SKM-1 treated with dmso at 0.1 percent for 144 hours (cell line): ENCODE results near the gene TENM4.
A peak's percentile ranks its signal among the peaks of the same experiment; 100 is the strongest.
"Not testable (repeated sequence)": the region's sequence is repeated elsewhere in the genome, so short reads cannot be mapped to it uniquely, and the experiment has no call there.

Experiments
- DNase-seq: peaks from one replicate; lab custom pipeline; 2025; ENCODE audit not compliant: unreplicated experiment; lab: John Stamatoyannopoulos, UW

TENM4 gene

DNA sequence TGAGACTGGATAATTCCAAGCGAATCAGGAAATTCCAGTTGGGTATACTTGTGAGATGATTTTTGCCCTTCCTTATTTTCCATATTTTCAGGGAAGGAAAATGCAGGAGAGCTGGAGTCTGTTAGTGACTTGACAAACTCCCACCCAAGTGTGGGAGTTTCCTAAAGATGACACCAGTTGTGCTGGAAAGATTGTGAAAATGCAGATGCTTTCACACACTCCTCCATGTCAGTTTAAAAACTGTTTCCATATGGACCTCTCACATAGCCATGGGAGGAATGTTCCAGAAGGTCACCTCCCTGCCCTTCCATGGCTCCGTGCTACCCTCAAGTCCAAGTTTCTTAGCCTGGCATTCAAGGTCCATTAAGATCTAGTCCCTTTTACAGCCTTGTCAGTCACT lies 515.4 kb downstream of the TENM4 start:
- DNase-seq: no peak

DNA sequence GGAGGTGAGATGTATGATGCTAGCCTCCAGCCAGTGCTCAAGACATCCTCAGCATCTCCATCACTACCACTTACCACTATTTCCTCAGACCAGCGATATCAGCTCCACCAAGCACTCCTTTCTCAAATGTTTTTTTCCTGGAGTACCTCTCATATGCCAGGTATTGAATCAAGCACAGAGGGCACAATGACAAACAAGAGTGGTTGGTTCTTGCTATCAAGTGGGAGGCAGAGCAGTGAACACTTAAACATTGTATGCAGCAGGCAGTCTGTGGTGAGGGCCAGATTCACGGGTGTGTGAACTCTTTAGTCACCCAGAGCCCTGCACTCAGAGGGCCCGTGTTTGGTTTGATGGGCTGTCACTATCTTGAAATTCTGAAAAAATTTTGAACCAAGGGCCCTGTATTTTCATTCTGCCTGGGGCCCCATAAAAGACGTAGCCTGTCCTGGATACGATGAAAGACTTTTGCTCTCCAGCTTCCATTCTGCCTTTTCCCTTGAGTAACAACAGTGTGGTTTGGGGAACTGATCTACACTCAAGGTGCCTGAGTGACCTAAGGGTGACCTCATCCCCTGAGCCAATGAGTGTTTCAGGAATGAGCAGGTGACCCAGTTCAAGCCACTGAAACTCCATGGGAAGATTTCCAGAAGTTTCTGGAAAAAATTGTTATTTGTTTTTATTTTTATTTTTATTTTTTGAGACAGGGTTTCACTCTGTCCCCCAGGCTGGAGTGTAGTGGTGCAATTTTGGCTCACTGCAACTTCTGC lies 517.8 kb downstream of the TENM4 start:
- peak; percentile 50 for DNase-seq

DNA sequence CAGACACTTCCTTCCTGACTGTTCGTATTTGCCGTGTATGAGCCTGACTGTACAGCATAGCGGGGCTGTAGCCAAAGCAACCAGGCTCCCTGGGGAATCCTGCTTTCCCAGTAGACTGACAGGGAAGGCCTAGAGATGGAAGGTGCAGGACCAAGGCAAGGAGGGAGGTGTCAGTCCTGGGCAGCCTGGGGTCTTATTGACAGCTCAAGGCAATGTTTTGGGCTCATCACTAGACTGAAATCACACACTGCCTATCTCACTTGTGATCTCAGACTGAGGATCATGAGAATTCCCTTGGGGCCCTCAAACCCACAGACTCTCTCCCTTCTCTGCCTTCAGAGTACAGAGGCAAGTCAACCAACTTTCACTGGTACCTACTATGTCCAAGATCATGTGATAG lies 519.3 kb downstream of the TENM4 start:
- no peak for DNase-seq

DNA sequence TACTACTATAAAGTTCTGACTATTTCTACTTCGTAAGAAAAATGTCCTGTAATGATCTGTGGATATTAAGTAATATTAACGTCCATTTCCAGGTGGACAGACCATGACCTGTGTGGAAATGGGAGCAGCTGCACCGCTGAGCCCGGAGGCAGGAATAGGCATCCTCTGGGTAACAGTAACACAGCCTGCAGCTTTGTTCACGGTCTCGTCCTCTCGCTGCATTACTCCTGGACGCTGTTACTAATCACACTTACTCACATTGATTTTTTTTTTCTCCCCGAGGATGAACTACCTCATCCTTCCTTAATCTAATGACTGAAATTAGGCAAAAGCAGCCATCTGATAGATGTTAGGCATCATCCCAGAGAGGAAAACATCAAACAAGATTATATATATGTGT lies 520.5 kb downstream of the TENM4 start:
- no peak for DNase-seq

DNA sequence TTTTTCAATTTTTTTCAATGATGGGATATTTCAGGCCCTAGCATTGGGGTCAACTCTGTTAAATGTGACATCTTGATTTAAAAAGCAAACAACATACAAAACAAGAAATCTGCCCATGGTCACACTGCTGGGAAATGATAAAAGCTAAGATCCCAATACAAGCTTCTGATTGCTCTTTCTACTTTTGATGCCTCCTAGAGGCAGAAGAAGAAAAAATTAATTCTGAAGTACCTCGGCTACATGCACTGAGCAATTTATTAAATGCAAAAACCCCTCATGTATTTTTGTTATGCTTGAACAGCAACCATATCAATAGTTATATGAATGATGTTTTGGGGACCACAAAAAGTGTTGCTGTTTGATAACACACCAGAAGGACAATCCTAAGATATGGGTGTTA lies 524.1 kb downstream of the TENM4 start:
- DNase-seq: no peak

DNA sequence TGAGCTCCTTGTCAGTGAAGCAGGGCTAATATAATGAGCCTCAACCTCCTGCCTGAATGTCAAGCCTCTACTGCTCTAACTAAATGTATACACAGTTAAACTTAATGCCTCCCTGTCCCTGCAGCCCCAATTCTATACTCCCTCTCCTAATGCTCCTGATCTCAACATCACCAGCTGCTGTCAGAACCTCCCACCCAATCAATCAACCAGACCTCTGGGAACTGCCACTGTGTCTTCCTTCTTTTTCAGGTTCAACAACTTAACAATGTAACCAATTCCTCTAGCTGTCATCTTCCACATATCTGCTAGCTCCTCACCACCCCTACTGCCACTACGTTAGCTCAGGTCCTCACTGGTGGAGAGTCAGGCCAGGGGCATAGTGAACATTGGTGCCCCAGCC lies 526.3 kb downstream of the TENM4 start:
- DNase-seq: no peak

DNA sequence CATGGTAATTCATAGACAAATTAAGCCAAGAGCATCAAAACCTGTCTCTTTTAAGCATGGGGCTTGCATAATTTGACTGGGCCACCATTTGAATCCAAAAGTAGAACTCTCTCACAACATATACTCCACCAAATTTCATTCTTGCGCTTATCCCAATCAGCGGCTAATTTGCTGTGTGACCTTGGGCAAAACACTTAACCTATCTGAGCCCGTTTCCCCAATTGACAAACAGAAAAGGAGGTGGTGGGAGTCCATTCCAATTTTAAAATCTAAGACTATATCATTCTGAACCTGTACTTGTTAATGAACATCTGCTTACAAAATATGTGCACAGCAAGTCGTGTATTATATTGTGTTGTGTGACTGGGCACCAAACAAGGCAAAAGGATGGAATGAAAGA lies 528.1 kb downstream of the TENM4 start:
- DNase-seq: no peak

DNA sequence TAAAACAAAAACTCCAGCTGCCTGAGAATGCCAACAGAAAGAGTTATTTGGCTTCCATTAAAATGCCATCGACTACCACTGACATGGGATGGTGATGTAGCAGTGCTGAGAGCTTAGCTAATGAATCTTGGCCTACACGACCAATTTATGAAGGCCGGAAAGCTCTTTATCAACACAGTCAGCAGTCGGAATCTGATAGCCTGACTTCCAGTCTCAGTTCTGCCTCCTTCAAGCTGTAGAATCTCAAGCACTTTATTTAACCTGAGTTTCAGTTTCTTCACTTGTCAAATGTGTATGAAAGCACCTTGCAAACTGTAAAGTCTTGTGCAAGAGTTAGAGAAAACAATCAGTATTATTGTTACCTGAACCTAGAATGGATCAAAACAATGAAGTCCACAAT lies 530.5 kb downstream of the TENM4 start:
- DNase-seq: no peak

DNA sequence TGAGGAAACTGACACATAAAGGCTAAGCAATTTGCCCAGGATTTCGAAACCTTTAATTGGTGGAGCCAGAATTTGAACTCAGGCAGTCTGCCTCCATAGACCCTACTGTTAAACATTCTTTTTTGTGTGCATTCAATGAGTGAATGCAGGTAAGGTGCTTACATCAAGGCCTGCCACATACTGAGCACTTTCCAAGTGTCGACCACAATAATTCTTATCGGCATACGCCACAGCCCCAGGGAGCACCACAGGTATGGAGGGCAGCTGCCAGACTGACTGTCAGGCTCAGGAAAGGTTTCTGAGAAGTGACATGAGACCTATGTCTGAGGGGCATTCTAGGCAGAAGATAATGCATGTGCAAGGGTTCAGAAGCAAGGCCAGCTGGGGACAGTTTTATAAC lies 531.4 kb downstream of the TENM4 start:
- DNase-seq: no peak

DNA sequence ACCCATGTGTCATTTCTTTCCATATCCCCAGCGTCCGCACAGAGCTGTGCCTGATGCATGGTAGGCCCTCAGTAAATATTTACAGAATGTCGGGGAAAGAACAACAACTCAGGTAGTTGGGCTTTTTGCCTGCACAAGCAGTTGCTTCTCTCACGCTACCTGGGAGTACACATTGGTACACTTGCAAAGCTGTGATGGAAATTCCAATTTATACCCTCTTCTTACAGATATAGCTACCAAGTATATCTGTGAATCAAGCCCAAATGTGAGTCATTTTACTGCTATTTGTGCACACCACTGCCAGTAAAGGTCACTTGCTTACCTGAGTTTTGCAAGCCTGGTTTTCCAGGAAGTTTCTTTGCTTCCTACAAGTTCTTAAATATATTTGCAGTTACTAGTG lies 533.2 kb downstream of the TENM4 start:
- no peak for DNase-seq

DNA sequence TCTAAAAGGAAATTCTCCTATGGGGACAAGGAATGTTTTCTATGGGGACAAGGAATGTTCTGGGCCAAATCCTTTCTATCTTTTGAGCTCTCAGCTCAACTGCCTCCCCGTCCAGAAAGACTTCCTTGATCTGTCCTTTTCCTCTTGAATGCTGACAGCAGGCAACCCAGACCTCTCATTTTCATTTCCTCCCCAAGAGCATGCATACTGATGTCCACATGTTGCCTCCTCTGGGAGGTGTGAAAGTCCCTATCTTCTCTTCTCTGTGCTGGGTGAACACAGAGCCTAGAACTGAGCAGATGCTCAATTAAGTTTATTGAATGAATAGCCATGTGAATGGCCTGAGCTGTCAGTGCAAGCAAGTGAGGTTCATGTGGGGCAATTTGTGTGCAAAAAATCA lies 534.3 kb downstream of the TENM4 start:
- no peak for DNase-seq

DNA sequence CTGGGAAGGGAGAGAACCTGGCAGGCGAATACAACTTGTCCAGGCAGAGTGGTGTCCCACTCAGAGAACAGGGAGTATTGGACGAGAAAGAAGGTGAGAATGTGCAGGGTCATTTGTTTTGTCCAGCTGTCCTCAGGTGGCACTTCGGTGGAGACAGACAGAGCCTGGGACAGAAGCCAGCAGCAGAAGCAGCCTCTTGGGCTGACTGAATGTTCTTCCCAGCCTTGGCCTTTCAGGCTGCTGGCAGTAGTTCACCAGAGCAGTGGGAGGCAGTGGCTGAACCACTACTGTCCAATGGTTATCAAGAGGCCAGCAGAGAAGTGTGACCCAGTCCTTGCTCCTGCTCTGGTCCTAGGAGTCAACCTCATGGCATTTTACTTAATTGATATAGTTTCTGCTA lies 535.1 kb downstream of the TENM4 start:
- DNase-seq: no peak

DNA sequence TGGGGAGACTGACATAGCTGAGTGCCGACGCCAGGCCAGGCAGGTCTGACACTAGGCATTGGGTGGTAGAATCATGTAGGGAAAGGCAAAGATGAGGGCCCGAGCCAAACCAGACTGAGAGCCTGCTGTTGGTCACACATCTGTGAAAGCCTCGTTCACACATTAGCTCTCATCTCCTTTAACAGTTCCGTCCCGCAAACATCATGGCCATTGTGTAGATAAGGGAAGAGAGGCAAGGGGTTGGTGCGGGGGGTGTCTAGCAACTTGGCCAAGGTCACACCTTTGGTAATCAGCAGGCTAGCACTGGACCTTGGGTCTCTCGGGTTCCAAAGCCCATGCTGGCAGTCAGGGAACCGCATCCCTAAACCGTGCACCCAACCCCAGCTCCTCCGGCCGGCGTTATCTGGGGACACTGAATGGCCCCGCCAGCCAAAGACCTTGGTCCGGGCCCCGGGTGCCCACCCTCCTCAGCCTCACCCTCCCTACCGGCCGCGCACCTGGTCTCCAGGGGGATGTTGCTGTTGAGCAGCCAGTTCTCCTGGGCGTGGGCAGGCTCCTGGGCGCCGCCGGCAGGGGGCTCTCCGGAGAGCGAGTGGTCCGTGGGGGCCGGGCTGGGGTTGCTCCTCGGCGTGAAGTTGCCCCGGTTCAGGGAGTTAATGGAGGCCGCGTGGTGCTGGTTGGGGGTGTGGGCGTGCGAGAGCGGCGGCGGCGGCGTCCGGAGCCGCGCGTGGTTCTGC lies 537.9 kb downstream of the TENM4 start:
- DNase-seq: no peak

DNA sequence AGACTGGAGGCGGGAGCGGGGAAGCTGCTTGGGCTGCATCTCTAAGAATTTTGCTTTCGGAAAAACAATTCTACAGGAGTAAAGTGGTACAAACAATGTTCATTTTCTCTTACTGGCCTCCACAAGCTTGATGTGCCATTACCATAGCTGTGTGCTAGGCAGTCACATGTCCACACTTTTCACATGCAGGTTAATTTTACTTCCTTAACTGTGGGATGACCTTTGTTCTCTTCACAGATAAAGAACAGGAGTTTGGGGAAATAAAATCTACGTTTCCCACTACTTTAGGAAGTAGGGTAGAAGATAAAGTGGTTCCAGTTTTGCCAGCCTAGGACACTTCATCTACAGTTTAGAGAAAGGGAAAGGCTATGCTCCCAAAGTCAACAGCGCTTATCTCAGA lies 539.0 kb downstream of the TENM4 start:
- DNase-seq: no peak

DNA sequence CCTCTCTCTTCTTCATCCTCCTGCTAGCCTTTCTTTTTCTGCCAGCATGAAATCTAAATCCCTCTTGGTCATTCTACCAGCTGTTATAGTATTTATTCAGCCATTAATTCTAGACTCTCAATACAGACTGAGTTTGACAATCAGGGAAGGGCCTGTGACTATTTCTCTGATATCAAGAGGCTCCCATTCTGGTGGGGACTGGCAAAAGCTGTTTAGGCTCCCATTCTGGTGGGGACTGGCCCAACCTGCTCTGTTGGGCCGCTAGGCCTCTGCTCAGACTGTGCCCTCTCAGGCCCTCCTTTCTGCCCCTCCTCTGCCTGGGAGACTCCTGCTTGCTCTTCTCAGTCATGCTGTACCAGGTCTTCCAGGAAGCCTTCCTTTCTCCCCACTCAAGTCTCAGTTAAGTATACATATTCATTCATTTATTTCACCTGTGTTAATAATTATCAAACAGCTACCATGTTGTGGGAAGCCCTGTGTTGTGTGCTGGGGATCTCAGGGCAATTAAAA lies 542.5 kb downstream of the TENM4 start:
- DNase-seq: no peak

DNA sequence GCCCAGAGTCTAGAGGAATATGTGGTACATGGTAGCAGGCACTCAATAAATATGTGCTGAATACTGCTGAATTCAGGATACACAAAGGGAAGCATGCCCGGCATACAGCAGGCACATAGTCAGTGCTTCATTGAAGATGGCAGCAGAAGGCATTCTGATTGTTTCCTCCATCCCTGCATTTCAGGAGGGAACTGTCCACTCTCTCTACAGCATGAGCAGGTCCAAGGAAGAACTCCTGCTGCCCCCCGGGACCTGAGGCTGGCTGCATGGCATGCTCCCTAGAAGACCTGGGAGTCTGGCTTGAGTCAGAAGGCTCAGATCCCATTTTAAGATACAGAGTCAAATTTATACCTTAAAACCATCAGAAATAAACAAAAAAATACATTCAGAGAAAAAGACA lies 546.8 kb downstream of the TENM4 start:
- no peak for DNase-seq

DNA sequence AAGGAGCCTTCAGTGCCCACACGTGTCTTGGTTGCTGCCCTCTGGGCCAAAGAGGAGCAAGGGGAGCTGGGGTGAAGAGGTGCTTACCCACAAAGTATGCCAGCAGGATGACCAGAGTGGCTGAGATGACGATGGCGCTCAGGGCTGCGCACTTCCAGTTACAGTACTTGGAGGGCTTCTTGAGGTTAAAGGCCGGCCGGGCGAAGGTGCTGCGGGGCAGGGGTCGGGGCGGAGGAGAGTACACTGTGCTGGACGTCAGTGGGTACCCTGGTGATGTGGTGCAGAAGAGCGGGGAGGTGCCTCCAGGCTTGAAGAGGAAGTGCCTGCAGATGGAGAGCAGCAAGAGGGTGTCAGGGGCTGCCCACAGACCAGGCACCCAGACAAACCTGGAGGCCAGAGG lies 551.1 kb downstream of the TENM4 start:
- DNase-seq: no peak

DNA sequence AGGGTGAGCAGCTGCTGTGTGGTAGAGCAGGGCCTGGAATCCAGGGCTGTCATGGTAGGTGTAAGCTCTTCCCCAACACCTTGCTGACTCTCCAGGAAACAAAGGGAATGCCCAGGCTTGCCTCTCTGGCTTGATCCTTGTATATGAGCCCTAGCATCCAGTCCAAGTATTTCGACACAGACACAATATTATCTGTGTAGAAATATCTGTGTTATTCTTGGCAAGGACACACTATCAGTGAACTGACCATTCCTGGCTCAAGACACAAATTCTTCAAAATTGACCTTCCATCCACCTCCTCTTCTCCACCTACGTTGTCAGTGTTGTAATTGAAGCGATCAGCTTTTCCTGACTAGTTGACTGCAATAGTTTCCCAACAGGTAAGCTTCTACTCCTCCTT lies 554.2 kb downstream of the TENM4 start:
- DNase-seq: no peak

DNA sequence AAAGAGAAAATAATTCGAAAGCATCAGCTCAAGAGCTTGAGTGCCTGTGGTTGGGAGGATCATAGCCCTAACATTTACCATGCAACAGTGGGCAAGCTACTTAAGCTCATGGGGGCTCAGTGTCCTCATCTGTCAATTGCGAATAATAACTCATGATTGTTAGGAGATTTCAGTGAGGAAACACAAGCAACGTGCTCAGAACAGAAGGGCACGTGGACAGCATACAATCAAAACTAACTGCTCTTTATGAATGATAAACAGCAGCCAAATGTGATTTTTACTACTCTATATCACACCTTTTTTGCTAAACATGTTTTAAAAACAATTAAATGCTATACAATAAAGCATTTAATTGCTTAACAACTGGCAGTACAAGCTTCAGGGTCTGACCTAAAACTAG lies 556.1 kb downstream of the TENM4 start:
- no peak for DNase-seq

DNA sequence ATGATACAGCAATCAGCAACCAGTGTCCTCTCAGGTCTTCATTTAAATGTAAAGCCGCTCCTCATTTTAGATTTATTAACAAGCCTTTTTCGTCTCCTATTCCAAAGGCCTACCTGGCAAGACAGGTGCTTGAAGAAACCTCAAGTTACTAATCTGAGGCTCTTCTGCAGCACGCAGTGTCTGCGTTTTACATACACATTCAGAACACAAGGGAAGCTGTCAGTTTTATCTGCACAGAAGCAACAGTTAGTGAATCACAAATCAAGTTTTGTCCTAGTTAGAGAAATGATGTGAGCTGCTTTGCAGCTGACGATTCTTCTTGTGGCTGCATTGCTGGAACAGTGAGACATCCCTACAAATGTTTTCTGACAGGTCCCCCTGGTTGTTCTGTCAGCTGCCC lies 557.3 kb downstream of the TENM4 start:
- DNase-seq: no peak

DNA sequence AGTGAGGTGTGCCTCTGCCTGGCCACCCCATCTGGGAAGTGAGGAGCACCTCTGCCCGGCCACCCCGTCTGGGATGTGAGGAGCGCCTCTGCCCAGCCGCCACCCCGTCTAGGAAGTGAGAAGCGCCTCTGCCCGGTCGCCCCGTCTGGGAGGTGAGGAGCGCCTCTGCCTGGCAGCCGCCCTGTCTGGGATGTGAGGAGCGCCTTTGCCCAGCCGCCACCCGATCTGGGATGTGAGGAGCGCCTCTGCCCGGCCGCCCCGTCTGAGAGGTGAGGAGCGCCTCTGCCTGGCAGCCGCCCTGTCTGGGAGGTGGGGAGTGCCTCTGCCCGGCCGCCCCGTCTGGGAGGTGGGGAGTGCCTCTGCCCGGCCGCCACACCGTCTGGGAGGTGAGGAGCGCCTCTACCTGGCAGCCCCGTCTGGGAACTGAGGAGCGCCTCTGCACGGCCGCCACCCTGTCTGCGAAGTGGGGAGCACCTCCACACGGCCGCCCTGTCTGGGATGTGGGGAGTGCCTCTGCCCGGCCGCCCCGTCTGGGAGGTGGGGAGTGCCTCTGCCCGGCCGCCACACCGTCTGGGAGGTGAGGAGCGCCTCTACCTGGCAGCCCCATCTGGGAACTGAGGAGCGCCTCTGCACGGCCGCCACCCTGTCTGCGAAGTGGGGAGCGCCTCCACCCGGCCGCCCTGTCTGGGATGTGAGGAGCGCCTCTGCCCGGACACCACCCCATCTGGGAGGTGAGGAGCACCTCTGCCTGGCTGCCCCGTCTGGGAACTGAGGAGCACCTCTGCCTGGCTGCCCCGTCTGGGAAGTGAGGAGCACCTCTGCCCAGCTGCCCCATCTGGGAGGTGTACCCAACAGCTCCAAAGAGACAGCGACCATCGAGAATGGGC lies 561.5 kb downstream of the TENM4 start:
- DNase-seq: not testable (repeated sequence)

DNA sequence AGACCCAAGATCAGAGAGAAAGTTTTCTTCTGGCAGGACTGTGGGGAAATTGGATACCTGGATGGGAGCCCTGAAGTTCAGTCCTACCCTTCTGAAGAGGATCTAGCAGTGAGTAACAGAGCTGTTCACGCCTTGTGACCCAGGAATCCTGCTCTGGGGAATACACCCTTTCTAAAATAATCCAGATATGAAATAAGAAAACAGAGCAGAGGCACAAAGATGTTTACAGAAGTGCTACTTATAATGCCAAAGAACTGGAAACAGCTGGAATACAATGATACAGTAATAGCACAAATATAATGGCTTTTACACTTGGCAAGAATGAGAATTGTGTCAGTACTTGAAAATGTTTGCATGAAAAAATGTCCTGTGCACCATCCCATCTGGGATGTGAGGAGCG lies 562.2 kb downstream of the TENM4 start:
- no peak for DNase-seq
